ENCODE results near the gene FNDC11. TPM values are rescaled to one million over a fixed set of nuclear protein-coding genes. Genes with fewer than 3 reads are reported as not detected.
"Not testable (repeated sequence)": the region's sequence is repeated elsewhere in the genome, so short reads cannot be mapped to it uniquely, and the experiment has no call there.

FNDC11 gene
- total RNA-seq, 1 experiment from 2014 or later, result not detected

- TF ChIP-seq CTCF (IDR thresholded peaks at IDR 0.05; ENCODE audit: unreplicated experiment), result no peak
- no peak for DNase-seq
- Mint-ChIP-seq H3K9me3 (ENCODE audit: low read depth, unreplicated experiment) (no peaks in the 10 kb centered on the region), H3K27me3 (ENCODE audit: unreplicated experiment) (no peaks in the 10 kb centered on the region), H3K27ac (ENCODE audit: unreplicated experiment) (no peak overlapping the region), H3K4me3 (ENCODE audit: low read depth, unreplicated experiment) (peak overlapping the region; percentile 3), H3K36me3 (ENCODE audit: insufficient read depth, unreplicated experiment) (peaks cover 70% of the 10 kb centered on the region), H3K4me1 (ENCODE audit: low read depth, unreplicated experiment) (no peaks in the 10 kb centered on the region)
- CTCF ChIA-PET, result no interaction called here
- intact Hi-C loops (cut with micrococcal nuclease; ENCODE audit: unreplicated experiment), result no loop called here
- no TSS peak for BruUV-seq (replicated peaks)
Measured at GRCh38 chr20:63568986-63569949, 15.3 kb downstream of the FNDC11 start.

DNA sequence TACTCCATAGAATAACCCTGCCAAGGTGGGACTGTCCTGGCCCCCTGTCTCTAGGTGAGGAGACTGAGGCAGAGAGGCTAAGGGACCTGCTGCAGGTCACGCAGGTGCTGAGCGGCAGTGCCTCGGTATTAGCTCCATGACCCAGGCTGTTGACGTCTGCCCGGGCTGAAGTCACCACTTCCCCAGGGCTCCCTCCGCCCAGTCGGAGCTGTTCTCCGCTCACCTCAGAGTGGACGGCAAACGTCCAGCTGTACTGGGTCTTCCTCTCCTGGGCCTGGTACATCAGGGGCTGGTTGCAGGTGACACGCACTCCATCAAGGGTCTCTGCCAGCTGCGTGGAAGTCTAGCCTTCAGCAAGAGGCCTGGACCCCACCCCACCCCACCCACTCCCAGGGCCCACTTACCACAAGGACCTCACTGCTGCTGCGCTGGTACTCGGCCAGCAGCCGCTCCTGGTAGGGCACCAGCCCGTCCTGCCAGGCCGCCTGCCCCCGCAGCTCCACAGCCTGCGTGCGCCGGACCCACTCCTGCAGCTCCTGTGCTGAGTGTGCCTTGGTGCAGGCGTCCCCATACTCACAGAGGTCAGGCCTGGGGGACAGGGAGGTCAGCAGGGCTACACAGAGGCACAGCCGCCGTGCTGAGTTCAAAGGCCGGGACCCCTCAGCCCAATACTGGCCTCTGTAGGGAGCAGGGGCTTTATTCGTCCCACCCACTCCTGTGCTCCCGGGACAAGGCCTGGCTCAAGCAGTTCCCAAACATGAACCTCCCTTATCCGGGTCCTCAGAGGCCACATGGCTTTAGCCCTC lies 16.5 kb downstream of the FNDC11 start:
- no peak overlapping the region for H3K4me3 Mint-ChIP-seq (ENCODE audit: low read depth, unreplicated experiment)

GRCh38 chr20:63571087-63571478 lies 17.1 kb downstream of the FNDC11 start:
- CTCF ChIA-PET, result interaction anchor here (4.2 kb wide), 1 partner anchor 33 kb away, joined by 32 read pairs; the partner anchor contains the start of gene PTK6
- H3K27me3 Mint-ChIP-seq (ENCODE audit: unreplicated experiment); BruUV-seq (replicated peaks); H3K27ac Mint-ChIP-seq (ENCODE audit: unreplicated experiment); H3K4me1 Mint-ChIP-seq (ENCODE audit: low read depth, unreplicated experiment); H3K4me3 Mint-ChIP-seq (ENCODE audit: low read depth, unreplicated experiment); intact Hi-C loops (cut with micrococcal nuclease; ENCODE audit: unreplicated experiment); H3K9me3 Mint-ChIP-seq (ENCODE audit: low read depth, unreplicated experiment); DNase-seq: not testable (repeated sequence)
- peaks cover 56% of the 10 kb centered on the region for H3K36me3 Mint-ChIP-seq (ENCODE audit: insufficient read depth, unreplicated experiment)

More for the DNA sequence above, 16.5 kb downstream of the FNDC11 start:
- no peaks in the 10 kb centered on the region for H3K4me1 Mint-ChIP-seq (ENCODE audit: low read depth, unreplicated experiment)
- peaks cover 62% of the 10 kb centered on the region for H3K36me3 Mint-ChIP-seq (ENCODE audit: insufficient read depth, unreplicated experiment)
- no peaks in the 10 kb centered on the region for H3K9me3 Mint-ChIP-seq (ENCODE audit: low read depth, unreplicated experiment)
- TF ChIP-seq CTCF (IDR thresholded peaks at IDR 0.05; ENCODE audit: unreplicated experiment), result no peak
- no peaks in the 10 kb centered on the region for H3K27me3 Mint-ChIP-seq (ENCODE audit: unreplicated experiment)
- CTCF ChIA-PET, result interaction anchor here (0.7 to 4.2 kb wide), 2 partner anchors 33 to 487 kb away, joined by 3 to 32 read pairs; partner anchors contain the start of gene PTK6
- no TSS peak for BruUV-seq (replicated peaks)
- intact Hi-C loops (cut with micrococcal nuclease; ENCODE audit: unreplicated experiment), result no loop called here
- H3K27ac Mint-ChIP-seq (ENCODE audit: unreplicated experiment), result no peak overlapping the region
- DNase-seq, result no peak

DNA sequence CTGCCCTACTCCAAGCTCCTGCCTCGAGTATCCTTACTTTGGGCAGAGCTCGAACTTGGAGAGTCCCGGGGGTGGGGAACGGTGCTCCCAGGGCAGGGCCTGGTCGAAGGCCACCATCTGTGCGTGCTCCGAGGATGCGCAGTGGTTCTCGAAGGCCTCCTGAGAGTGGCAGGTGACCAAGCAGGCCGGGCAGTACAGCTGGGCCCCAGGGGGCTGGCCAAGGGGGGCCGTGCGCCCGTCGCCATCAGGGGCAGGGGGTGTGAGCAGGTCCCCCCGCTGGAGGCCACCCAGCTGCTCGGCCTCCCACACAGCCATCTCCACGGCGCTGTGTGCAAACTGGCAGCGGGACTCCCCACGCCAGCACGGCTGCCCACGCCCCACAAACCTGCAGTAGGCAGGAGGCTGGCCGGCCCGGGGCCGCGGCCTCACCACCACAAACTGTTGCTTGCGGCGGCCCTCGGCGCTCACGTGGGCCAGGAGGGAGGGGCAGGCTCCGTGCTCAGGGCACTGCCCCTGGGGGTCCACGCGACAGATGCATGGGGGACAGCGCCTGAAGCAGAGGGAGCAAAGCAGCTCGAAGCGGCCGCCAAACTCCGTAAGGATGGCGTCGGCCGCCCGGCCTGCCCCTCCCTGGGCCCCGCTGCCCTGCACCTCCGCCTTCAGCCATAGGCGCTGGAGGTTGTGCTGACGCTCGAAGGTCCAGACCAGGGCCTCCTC lies 18.3 kb downstream of the FNDC11 start:
- no peak overlapping the region for H3K4me3 Mint-ChIP-seq (ENCODE audit: low read depth, unreplicated experiment)
- CTCF ChIA-PET, result interaction anchor here (4.2 kb wide), 1 partner anchor 35 kb away, joined by 32 read pairs; the partner anchor contains the start of gene PTK6
- DNase-seq, result no peak
- no peak for TF ChIP-seq CTCF (IDR thresholded peaks at IDR 0.05; ENCODE audit: unreplicated experiment)
- intact Hi-C loops (cut with micrococcal nuclease; ENCODE audit: unreplicated experiment), result no loop called here
- H3K4me1 Mint-ChIP-seq (ENCODE audit: low read depth, unreplicated experiment), result no peaks in the 10 kb centered on the region
- BruUV-seq (replicated peaks), result no TSS peak
- no peak overlapping the region for H3K27ac Mint-ChIP-seq (ENCODE audit: unreplicated experiment)
- H3K36me3 Mint-ChIP-seq (ENCODE audit: insufficient read depth, unreplicated experiment), result peaks cover 55% of the 10 kb centered on the region
- peaks cover 16% of the 10 kb centered on the region for H3K27me3 Mint-ChIP-seq (ENCODE audit: unreplicated experiment)
- H3K9me3 Mint-ChIP-seq (ENCODE audit: low read depth, unreplicated experiment), result no peaks in the 10 kb centered on the region

Measured in Calu3 (cell line).